Measurements from ENCODE around the gene CBLN2. TPM values are rescaled to one million over a fixed set of nuclear protein-coding genes. Genes with fewer than 3 reads are reported as not detected.

The CBLN2 gene
- total RNA-seq, result 0.11 and 0.79 TPM in 2 replicates

GRCh38 chr18:72544092-72544886, at the start of gene CBLN2:
TSS of gene CBLN2 (minus strand) at chr18:72544342. CDS start at chr18:72542160, 2,182 bp downstream.

